Heart right ventricle (tissue), 16 donors: Measurements from ENCODE around the gene MCCD1. TPM values are rescaled to one million over a fixed set of nuclear protein-coding genes. Genes with fewer than 3 reads are reported as not detected.
A peak's percentile ranks its signal among the peaks of the same experiment; 100 is the strongest.

ENCODE experiments used
- ATAC-seq, 8 donors: fragments of 200-7000 bp; cut with Tn5 transposase; one replicate each; pipeline ENCODE4 v1.9.1; 2020; ENCODE audit warnings: mild to moderate bottlenecking in 8 of 8, moderate library complexity in 8 of 8, moderate number of reproducible peaks in 1 of 8
- DNase-seq, 2 donors: peaks; one replicate each; pipeline ENCODE4 v3.0.0-alpha.2; 2020
- H3K27ac ChIP-seq, 10 donors: fragments of 200-600 bp; sonication (generic) in 2 of 10; one replicate each; pipeline versions ENCODE4 v1.5.0 to v1.8.0; 2020 to 2022; ENCODE audit warnings: mild to moderate bottlenecking in 3 of 10
- H3K27me3 ChIP-seq, 7 donors: fragments of 200-600 bp; one replicate each; pipeline ENCODE4 v1.8.0; 2021 to 2022; ENCODE audit warnings: mild to moderate bottlenecking in 2 of 7
- H3K36me3 ChIP-seq, 9 donors: fragments of 200-600 bp; sonication (generic) in 1 of 9; one replicate each; pipeline versions ENCODE4 v1.5.0 to v1.8.0; 2020 to 2022; ENCODE audit warnings: mild to moderate bottlenecking in 2 of 9
- H3K4me1 ChIP-seq, 9 donors: fragments of 200-600 bp; sonication (generic) in 1 of 9; one replicate each; pipeline versions ENCODE4 v1.5.0 to v1.8.0; 2020 to 2022; ENCODE audit warnings: mild to moderate bottlenecking in 4 of 9
- H3K4me3 ChIP-seq, 10 donors: fragments of 200-600 bp; sonication (generic) in 2 of 10; one replicate each; pipeline versions ENCODE4 v1.5.0 to v1.8.0; 2020 to 2022; ENCODE audit warnings: mild to moderate bottlenecking in 7 of 10, moderate library complexity in 2 of 10
- H3K9me3 ChIP-seq, 11 donors: fragments of 200-600 bp in 10 of 11; sonication (generic) in 2 of 11; one replicate each; pipeline versions ENCODE4 v1.5.0 to v1.8.0; 2013 to 2022; ENCODE audit warnings: mild to moderate bottlenecking in 2 of 11, control low read depth in 1 of 11, moderate library complexity in 1 of 11
- WGBS, 2 donors: extraction: QIAGEN DNeasy Blood & Tissue Kit; methylation state at CpG; one replicate each; pipeline ENCODE4 v1.1.7; 2013; ENCODE audit warnings: inconsistent platforms in 1 of 2; 5-methylcytosine and 5-hydroxymethylcytosine counted together
- intact Hi-C, 10 donors: fragments of 100-400 bp; cut with DNase I; formaldehyde crosslinking; loops; one replicate each; pipeline versions ENCODE4 v1.11.1 to v1.14.2; 2022
- polyA plus RNA-seq, 2 donors: library from polyadenylated mRNA; stranded (reverse); fragments of 200-250 nt; gene quantifications; one replicate each; pipeline ENCODE4 v1.2.3, GENCODE V29; 2013
- total RNA-seq, 10 donors: library from RNA; stranded (reverse); fragmentation: NEBNext Ultra II Directional in 3 of 10; extraction: Animal tissue kit (Norgen Biotek cat#: 25700) in 3 of 10; gene quantifications; one replicate each; pipeline versions ENCODE4 v1.2.1 to v1.2.4, GENCODE V29; 2021 to 2023
- TF ChIP-seq, protein P1 (sequence below), 9 donors: fragments of 200-600 bp; sonication (generic) in 2 of 9; IDR thresholded peaks; one replicate each; pipeline versions ENCODE4 v1.5.0 to v1.8.0; 2021 to 2022; ENCODE audit warnings: antibody characterized with exemption in 9 of 9, mild to moderate bottlenecking in 5 of 9, moderate library complexity in 1 of 9
- donor health status: Arrhythmogenic right ventricular cardiomyopathy.
- donor health status: ischemic (EF 13 %, LVEDD 7.1; RV severe dilation, severe dysfunction).
- donor health status: healthy with polysubstance abuse.
- donor health status: DM: no; HTN: yes; CAD: no.
- donor health status: DM: no; HTN: no; CAD: no.
- donor health status: ischemic (EF 25% LVEDD 6.9; RV normal size, moderate dysfunction).
- donor health status: ischemic (EF 25% LVEDD 5.7; RV mildly dilated, moderate dysfunction).
- donor health status: healthy.
- donor health status: DM: yes; HTN: yes; CAD: no.
- donor health status: Ischemic cardiomyopathy.
- donor health status: ischemic (EF 35%, LVEDD 5.7; RV mildly dilated, moderate dysfunction).
- donor health status: nonischemic (EF 11% LVEDD 7.7; RV severe dilation, severe dysfunction).
- donor health status: DM: yes; HTN: yes; CAD: no.
- donor health status: PGD.
- donor health status: ischemic (EF 29% LVEDD 5.4; RV normal size, mild dysfunction).
- donor health status: nonischemic (EF 23%, LVEDD 6.1; RV moderate dilation, normal function).

The MCCD1 gene
- total and polyA plus RNA-seq, 12 donors = not detected

DNA sequence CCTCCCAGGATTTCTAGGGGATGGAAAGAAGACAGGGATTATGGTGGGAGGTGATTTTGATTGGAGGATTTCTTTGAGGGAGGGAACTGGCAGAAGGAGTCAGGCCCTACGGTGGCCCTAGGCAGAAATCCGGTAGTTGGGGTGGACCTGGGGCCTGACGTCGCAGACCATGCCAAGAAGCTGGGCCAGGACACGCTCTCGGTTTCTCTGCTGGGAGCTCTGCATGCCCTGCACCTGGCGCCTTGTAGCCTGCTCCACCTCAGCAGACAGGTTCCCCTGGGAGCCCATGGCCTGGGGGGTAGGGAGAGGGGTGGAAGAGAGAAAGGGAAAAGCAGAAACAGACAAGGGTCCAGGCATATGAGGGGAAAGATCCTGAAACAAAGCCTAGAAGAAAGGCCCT, 16.5 kb downstream of the MCCD1 start:
- no peak for ATAC-seq
- no peak overlapping the region for H3K4me3 ChIP-seq
- no peaks in the 10 kb centered on the region for H3K9me3 ChIP-seq
- H3K27ac ChIP-seq = no peak overlapping the region
- WGBS, 2 donors = 77 to 92% methylated on average over 7 of the region's 7 CpGs
- intact Hi-C loops = loop anchor here in 8 of 10 donors (5.0 to 10.0 kb wide), 7 partner anchors 37 to 410 kb away; partner anchors contain the start of genes LTB (in 4 of the 8), NELFE (in 3 of the 8), SKIC2 (in 3 of the 8) and AIF1 (in 2 of the 8)
- DNase-seq = no peak
- H3K4me1 ChIP-seq = peaks cover 13 to 49% (median 31%) of the 10 kb centered on the region in 9 donors
- H3K36me3 ChIP-seq = peaks cover 0 to 19% (median 8%) of the 10 kb centered on the region in 9 donors
- no peaks in the 10 kb centered on the region for H3K27me3 ChIP-seq
- TF ChIP-seq, protein P1, sequence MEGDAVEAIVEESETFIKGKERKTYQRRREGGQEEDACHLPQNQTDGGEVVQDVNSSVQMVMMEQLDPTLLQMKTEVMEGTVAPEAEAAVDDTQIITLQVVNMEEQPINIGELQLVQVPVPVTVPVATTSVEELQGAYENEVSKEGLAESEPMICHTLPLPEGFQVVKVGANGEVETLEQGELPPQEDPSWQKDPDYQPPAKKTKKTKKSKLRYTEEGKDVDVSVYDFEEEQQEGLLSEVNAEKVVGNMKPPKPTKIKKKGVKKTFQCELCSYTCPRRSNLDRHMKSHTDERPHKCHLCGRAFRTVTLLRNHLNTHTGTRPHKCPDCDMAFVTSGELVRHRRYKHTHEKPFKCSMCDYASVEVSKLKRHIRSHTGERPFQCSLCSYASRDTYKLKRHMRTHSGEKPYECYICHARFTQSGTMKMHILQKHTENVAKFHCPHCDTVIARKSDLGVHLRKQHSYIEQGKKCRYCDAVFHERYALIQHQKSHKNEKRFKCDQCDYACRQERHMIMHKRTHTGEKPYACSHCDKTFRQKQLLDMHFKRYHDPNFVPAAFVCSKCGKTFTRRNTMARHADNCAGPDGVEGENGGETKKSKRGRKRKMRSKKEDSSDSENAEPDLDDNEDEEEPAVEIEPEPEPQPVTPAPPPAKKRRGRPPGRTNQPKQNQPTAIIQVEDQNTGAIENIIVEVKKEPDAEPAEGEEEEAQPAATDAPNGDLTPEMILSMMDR (IDR thresholded peaks at IDR 0.05) = no peak

DNA sequence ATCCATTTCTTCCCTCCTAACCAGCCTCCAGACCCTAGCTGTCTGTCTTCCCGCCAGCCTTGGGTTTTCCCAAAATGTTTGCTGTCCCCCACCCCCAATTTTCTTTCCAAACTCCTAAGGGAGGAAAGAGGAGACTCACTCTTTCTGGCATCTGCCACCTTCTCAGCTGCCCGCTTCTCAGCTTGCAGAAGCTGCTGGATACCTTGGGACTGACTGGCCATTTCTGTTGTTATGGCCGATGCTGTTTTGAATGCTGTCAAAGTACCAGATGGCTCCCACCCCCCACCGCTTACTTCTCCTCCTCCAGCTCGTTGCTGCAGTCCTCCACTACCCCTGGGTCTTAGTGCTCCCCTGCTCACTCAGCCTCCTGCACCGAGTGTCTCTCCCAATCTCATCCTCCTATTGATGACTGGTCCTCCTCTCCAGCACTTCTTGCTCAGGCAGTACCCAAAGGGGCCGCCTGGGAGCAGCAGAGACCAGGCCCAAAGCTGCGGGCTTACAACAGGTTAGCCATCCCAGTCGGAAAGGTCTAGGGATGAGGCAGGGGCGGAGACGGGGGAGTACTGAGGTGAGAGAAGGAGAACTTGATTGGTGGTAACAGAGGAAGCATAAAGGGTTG, 17.7 kb downstream of the MCCD1 start, which contains the start of gene ATP6V1G2:
ATP6V1G2 (minus strand) TSS at position 270 of the 619 bp plus-strand sequence; CDS start at position 221, 49 bp downstream.
- H3K27me3 ChIP-seq = no peaks in the 10 kb centered on the region
- peak within 1 kb of the TSS; percentile 69 to 95 (median 91) for H3K27ac ChIP-seq
- TF ChIP-seq, protein P1 (IDR thresholded peaks at IDR 0.05) = peak; percentile 88 to 97 (median 95)
- peak within 1 kb of the TSS; percentile 30 to 63 (median 56) for H3K4me3 ChIP-seq
- 5 to 9% methylated on average over 11 of the region's 11 CpGs for WGBS, 2 donors
- ATAC-seq (peak; percentile 62 to 85 (median 81)), DNase-seq (peak; percentile 85 to 88)
- peaks cover 0 to 29% (median 8%) of the 10 kb centered on the region in 9 donors for H3K36me3 ChIP-seq
- H3K9me3 ChIP-seq = no peaks in the 10 kb centered on the region
- peaks cover 10 to 47% (median 25%) of the 10 kb centered on the region in 9 donors for H3K4me1 ChIP-seq
- intact Hi-C loops = loop anchor here (1.0 to 10.0 kb wide), 10 partner anchors 34 to 408 kb away; partner anchors contain the start of genes LTB (in 4 of the 10), NELFE (in 3 of the 10), SKIC2 (in 3 of the 10) and AIF1 (in 2 of the 10)

DNA sequence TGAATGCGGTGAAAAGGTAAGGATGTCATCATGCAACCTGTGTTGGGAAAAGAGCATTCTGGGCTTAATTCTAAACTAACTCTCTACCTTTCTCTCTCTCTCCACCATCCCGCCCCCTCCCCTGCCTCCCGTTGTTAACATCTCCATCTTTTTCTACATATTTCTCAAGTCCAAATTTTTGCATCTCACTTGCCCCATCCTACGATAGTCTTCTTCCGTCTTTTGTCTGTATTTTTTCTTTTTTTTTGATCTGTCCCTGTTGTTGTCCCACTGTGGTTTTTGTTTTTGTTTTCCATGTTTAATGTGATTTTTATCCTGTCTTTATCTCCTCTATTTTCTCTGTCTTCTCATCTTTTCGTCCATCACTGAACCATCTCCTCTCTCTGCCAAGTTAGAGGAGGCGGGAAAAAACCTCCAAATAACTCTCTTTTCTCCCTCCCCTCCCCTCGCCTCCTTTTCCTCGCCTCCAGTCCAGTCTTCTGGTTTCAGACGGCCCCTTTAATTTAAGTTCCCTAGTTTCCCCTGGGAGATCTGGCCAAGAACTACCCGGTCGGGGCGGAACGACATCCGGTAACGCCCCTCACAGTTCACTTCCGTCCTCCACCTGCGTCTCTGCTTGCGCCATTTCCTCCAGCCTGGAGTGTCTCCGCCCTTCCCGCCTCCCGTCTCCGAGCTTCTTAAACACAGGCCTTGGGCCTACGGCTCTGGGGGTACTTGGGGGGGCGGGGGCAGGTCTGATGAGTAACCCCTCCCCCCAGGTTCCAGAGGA, 18.4 kb downstream of the MCCD1 start, which contains the start of gene NFKBIL1:
NFKBIL1 (plus strand) TSS at position 651 of the 769 bp plus-strand sequence; CDS start at position 738, 87 bp downstream.
- H3K27me3 ChIP-seq = no peaks in the 10 kb centered on the region
- ATAC-seq (peak; percentile 94 to 98 (median 98)), DNase-seq (peak; percentile 92 to 98)
- peak within 1 kb of the TSS; percentile 69 to 95 (median 91) for H3K27ac ChIP-seq
- H3K9me3 ChIP-seq = no peaks in the 10 kb centered on the region
- 1% methylated on average over 25 of the region's 25 CpGs for WGBS, 2 donors
- H3K4me1 ChIP-seq = peaks cover 10 to 51% (median 25%) of the 10 kb centered on the region in 9 donors
- H3K4me3 ChIP-seq = peak within 1 kb of the TSS; percentile 30 to 63 (median 56)
- TF ChIP-seq, protein P1 (IDR thresholded peaks at IDR 0.05) = peak in 2 of 9 donors; percentile 3 to 7
- H3K36me3 ChIP-seq = peaks cover 0 to 36% (median 13%) of the 10 kb centered on the region in 9 donors
- intact Hi-C loops = loop anchor here (1.0 to 10.0 kb wide), 10 partner anchors 34 to 408 kb away; partner anchors contain the start of genes LTB (in 4 of the 10), NELFE (in 3 of the 10), SKIC2 (in 3 of the 10) and AIF1 (in 2 of the 10)
